Measurements from ENCODE around the gene CC2D1B. TPM values are rescaled to one million over a fixed set of nuclear protein-coding genes. Genes with fewer than 3 reads are reported as not detected.

Gene CC2D1B
- total and polyA plus RNA-seq, 9 of the 15 experiments (the other 6 are each of a cell fraction or from before 2014, with no cell fraction given), result 1.2 to 33.6 (median 25.5) TPM

DNA sequence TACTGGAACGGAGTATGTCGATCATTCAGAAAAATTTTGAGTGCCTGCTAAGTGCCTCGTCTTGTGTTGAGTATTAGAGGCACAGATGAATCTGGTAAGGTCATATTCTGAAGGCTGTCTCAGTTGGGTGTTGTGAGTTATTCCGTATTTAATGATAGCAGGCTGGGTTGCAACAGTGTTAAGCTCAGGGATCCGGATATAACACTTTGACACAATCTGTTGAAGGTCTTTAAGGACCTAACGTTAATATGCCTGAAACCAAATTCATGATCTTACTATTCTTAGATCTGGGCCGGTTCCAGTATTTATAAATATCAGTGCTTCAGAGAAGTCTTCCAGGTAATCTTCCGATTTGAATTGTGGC is 39.0 kb upstream of the CC2D1B start (continued):
- TF ChIP-seq, protein P1, sequence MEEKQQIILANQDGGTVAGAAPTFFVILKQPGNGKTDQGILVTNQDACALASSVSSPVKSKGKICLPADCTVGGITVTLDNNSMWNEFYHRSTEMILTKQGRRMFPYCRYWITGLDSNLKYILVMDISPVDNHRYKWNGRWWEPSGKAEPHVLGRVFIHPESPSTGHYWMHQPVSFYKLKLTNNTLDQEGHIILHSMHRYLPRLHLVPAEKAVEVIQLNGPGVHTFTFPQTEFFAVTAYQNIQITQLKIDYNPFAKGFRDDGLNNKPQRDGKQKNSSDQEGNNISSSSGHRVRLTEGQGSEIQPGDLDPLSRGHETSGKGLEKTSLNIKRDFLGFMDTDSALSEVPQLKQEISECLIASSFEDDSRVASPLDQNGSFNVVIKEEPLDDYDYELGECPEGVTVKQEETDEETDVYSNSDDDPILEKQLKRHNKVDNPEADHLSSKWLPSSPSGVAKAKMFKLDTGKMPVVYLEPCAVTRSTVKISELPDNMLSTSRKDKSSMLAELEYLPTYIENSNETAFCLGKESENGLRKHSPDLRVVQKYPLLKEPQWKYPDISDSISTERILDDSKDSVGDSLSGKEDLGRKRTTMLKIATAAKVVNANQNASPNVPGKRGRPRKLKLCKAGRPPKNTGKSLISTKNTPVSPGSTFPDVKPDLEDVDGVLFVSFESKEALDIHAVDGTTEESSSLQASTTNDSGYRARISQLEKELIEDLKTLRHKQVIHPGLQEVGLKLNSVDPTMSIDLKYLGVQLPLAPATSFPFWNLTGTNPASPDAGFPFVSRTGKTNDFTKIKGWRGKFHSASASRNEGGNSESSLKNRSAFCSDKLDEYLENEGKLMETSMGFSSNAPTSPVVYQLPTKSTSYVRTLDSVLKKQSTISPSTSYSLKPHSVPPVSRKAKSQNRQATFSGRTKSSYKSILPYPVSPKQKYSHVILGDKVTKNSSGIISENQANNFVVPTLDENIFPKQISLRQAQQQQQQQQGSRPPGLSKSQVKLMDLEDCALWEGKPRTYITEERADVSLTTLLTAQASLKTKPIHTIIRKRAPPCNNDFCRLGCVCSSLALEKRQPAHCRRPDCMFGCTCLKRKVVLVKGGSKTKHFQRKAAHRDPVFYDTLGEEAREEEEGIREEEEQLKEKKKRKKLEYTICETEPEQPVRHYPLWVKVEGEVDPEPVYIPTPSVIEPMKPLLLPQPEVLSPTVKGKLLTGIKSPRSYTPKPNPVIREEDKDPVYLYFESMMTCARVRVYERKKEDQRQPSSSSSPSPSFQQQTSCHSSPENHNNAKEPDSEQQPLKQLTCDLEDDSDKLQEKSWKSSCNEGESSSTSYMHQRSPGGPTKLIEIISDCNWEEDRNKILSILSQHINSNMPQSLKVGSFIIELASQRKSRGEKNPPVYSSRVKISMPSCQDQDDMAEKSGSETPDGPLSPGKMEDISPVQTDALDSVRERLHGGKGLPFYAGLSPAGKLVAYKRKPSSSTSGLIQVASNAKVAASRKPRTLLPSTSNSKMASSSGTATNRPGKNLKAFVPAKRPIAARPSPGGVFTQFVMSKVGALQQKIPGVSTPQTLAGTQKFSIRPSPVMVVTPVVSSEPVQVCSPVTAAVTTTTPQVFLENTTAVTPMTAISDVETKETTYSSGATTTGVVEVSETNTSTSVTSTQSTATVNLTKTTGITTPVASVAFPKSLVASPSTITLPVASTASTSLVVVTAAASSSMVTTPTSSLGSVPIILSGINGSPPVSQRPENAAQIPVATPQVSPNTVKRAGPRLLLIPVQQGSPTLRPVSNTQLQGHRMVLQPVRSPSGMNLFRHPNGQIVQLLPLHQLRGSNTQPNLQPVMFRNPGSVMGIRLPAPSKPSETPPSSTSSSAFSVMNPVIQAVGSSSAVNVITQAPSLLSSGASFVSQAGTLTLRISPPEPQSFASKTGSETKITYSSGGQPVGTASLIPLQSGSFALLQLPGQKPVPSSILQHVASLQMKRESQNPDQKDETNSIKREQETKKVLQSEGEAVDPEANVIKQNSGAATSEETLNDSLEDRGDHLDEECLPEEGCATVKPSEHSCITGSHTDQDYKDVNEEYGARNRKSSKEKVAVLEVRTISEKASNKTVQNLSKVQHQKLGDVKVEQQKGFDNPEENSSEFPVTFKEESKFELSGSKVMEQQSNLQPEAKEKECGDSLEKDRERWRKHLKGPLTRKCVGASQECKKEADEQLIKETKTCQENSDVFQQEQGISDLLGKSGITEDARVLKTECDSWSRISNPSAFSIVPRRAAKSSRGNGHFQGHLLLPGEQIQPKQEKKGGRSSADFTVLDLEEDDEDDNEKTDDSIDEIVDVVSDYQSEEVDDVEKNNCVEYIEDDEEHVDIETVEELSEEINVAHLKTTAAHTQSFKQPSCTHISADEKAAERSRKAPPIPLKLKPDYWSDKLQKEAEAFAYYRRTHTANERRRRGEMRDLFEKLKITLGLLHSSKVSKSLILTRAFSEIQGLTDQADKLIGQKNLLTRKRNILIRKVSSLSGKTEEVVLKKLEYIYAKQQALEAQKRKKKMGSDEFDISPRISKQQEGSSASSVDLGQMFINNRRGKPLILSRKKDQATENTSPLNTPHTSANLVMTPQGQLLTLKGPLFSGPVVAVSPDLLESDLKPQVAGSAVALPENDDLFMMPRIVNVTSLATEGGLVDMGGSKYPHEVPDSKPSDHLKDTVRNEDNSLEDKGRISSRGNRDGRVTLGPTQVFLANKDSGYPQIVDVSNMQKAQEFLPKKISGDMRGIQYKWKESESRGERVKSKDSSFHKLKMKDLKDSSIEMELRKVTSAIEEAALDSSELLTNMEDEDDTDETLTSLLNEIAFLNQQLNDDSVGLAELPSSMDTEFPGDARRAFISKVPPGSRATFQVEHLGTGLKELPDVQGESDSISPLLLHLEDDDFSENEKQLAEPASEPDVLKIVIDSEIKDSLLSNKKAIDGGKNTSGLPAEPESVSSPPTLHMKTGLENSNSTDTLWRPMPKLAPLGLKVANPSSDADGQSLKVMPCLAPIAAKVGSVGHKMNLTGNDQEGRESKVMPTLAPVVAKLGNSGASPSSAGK (IDR thresholded peaks at IDR 0.05), result 0 out of 2 replicates have a peak, but pooled peaks have one; percentile 5
- TF ChIP-seq, protein P2, sequence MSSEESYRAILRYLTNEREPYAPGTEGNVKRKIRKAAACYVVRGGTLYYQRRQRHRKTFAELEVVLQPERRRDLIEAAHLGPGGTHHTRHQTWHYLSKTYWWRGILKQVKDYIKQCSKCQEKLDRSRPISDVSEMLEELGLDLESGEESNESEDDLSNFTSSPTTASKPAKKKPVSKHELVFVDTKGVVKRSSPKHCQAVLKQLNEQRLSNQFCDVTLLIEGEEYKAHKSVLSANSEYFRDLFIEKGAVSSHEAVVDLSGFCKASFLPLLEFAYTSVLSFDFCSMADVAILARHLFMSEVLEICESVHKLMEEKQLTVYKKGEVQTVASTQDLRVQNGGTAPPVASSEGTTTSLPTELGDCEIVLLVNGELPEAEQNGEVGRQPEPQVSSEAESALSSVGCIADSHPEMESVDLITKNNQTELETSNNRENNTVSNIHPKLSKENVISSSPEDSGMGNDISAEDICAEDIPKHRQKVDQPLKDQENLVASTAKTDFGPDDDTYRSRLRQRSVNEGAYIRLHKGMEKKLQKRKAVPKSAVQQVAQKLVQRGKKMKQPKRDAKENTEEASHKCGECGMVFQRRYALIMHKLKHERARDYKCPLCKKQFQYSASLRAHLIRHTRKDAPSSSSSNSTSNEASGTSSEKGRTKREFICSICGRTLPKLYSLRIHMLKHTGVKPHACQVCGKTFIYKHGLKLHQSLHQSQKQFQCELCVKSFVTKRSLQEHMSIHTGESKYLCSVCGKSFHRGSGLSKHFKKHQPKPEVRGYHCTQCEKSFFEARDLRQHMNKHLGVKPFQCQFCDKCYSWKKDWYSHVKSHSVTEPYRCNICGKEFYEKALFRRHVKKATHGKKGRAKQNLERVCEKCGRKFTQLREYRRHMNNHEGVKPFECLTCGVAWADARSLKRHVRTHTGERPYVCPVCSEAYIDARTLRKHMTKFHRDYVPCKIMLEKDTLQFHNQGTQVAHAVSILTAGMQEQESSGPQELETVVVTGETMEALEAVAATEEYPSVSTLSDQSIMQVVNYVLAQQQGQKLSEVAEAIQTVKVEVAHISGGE (CRISPR knock-in tag; IDR thresholded peaks at IDR 0.05), result no peak
- TF ChIP-seq HIVEP1 (CRISPR knock-in tag; IDR thresholded peaks at IDR 0.05), result no peak
- 0 out of 2 replicates have a peak, but pooled peaks have one; percentile 10 for TF ChIP-seq CBFB (CRISPR knock-in tag; IDR thresholded peaks at IDR 0.05)
- TF ChIP-seq ARHGAP35 (IDR thresholded peaks at IDR 0.05; ENCODE audit: partially characterized antibody), result no peak
- TF ChIP-seq SIN3A (IDR thresholded peaks at IDR 0.05; ENCODE audit: borderline replicate concordance in 2 of 2, control insufficient read depth in 1 of 2, low read depth in 2 of 2, low read length in 2 of 2), result 0 out of 4 replicates have a peak, but pooled peaks have one; percentile 7 to 39
- TF ChIP-seq ZBED1 (IDR thresholded peaks at IDR 0.05), result no peak
- TF ChIP-seq, protein P3, sequence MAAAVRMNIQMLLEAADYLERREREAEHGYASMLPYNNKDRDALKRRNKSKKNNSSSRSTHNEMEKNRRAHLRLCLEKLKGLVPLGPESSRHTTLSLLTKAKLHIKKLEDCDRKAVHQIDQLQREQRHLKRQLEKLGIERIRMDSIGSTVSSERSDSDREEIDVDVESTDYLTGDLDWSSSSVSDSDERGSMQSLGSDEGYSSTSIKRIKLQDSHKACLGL (CRISPR knock-in tag; IDR thresholded peaks at IDR 0.05; ENCODE audit: borderline replicate concordance, poor library complexity, severe bottlenecking), result no peak
- TF ChIP-seq SRF (CRISPR knock-in tag; IDR thresholded peaks at IDR 0.05), result no peak
